Loucy (cell line): ENCODE results near the gene GTF2IRD1.
"Not testable (repeated sequence)": the region's sequence is repeated elsewhere in the genome, so short reads cannot be mapped to it uniquely, and the experiment has no call there.

Experiments used
- H2AFZ ChIP-seq: fragments of 200-600 bp; sonication (generic); 2 replicates; pipeline ENCODE4 v1.6.0; 2016; ENCODE audit warnings: antibody characterized with exemption, mild to moderate bottlenecking, low read length, moderate library complexity
- H3F3A ChIP-seq: fragments of 200-600 bp; 2 replicates; pipeline ENCODE4 v1.6.0; 2016; ENCODE audit warnings: antibody characterized with exemption, low read depth, mild to moderate bottlenecking
- H3K27me3 ChIP-seq: fragments of 200-600 bp; sonication (generic); 2 replicates; pipeline ENCODE4 v1.6.1; 2014; ENCODE audit warnings: low read length, mild to moderate bottlenecking; ENCODE audit not compliant: insufficient read depth, poor library complexity, severe bottlenecking
- H3K36me3 ChIP-seq: fragments of 200-600 bp; sonication (generic); 2 replicates; pipeline ENCODE4 v1.6.1; 2016; ENCODE audit warnings: low read length; ENCODE audit not compliant: insufficient read depth
- H3K4me1 ChIP-seq: fragments of 200-600 bp; sonication (generic); 2 replicates; pipeline ENCODE4 v1.5.1; 2014; ENCODE audit warnings: low read length, mild to moderate bottlenecking; ENCODE audit not compliant: insufficient read depth, poor library complexity, severe bottlenecking
- H3K4me2 ChIP-seq: fragments of 200-600 bp; sonication (generic); 2 replicates; pipeline ENCODE4 v1.6.0; 2014; ENCODE audit warnings: antibody characterized with exemption, low read length, low read depth, mild to moderate bottlenecking; ENCODE audit not compliant: poor library complexity, severe bottlenecking
- H3K4me3 ChIP-seq: fragments of 200-600 bp; sonication (generic); 2 replicates; pipeline ENCODE4 v1.5.1; 2014; ENCODE audit warnings: low read length, mild to moderate bottlenecking, mixed read lengths; ENCODE audit not compliant: poor library complexity, severe bottlenecking
- H3K79me2 ChIP-seq: fragments of 200-600 bp; sonication (generic); 2 replicates; pipeline ENCODE4 v1.6.1; 2014; ENCODE audit warnings: low read length; ENCODE audit not compliant: insufficient read depth
- H3K9ac ChIP-seq: fragments of 200-600 bp; sonication (generic); 2 replicates; pipeline ENCODE4 v1.6.0; 2014; ENCODE audit warnings: mild to moderate bottlenecking, low read depth, low read length, moderate library complexity; ENCODE audit not compliant: poor library complexity, severe bottlenecking
- H3K9me2 ChIP-seq: fragments of 200-600 bp; sonication (generic); replicated peaks from 2 replicates; pipeline ENCODE4 v1.6.1; 2016; ENCODE audit warnings: low read depth, low read length, mixed read lengths
- H3K9me3 ChIP-seq: fragments of 200-600 bp; sonication (generic); 2 replicates; pipeline ENCODE4 v1.6.1; 2014; ENCODE audit warnings: mild to moderate bottlenecking, antibody characterized with exemption, low read length, low read depth; ENCODE audit not compliant: insufficient read depth
- H4K20me1 ChIP-seq: fragments of 200-600 bp; sonication (generic); 2 replicates; pipeline ENCODE4 v1.6.0; 2014; ENCODE audit warnings: antibody characterized with exemption, low read length, mild to moderate bottlenecking; ENCODE audit not compliant: insufficient read depth, poor library complexity, severe bottlenecking
- CTCF ChIP-seq: fragments of 200-600 bp; sonication (generic); conservative IDR thresholded peaks from 2 replicates; pipeline ENCODE4 v1.5.1; 2014; ENCODE audit warnings: mild to moderate bottlenecking, antibody characterized with exemption, low read length
- EZH2phosphoT487 ChIP-seq: fragments of 200-600 bp; IDR thresholded peaks from 2 replicates; pipeline ENCODE4 v1.6.1; 2018; ENCODE audit warnings: antibody characterized with exemption, mild to moderate bottlenecking, moderate library complexity, borderline replicate concordance

Gene GTF2IRD1

GRCh38 chr7:74409571-74409970 is 44.1 kb upstream of the GTF2IRD1 start:
- Histone ChIP-seq H3K9me2 (no peaks in the 10 kb centered on the region), H3K9ac (no peak overlapping the region), H3K36me3 (no peaks in the 10 kb centered on the region; the same call in 1 of the 2 replicates), H2AFZ (no peak overlapping the region), H4K20me1 (no peaks in the 10 kb centered on the region), H3K4me3 (no peak overlapping the region), H3K9me3 (no peaks in the 10 kb centered on the region), H3K27me3 (no peaks in the 10 kb centered on the region), H3K4me2 (no peak overlapping the region), H3K4me1 (no peaks in the 10 kb centered on the region), H3F3A (no peaks in the 10 kb centered on the region), H3K79me2 (no peaks in the 10 kb centered on the region)
- no peak for TF ChIP-seq EZH2phosphoT487
- no peak for TF ChIP-seq CTCF

- TF ChIP-seq EZH2phosphoT487 (no peak), CTCF (no peak)
- no peaks in the 10 kb centered on the region for H3K9me2 ChIP-seq
- no peaks in the 10 kb centered on the region for H3F3A ChIP-seq
- no peak overlapping the region for H3K9ac ChIP-seq
- H3K27me3 ChIP-seq, result no peaks in the 10 kb centered on the region
- H2AFZ ChIP-seq, result no peak overlapping the region
- H3K4me2 ChIP-seq, result no peak overlapping the region
- no peaks in the 10 kb centered on the region for H3K36me3 ChIP-seq
- no peaks in the 10 kb centered on the region for H3K9me3 ChIP-seq
- no peak overlapping the region for H3K4me3 ChIP-seq
- no peaks in the 10 kb centered on the region for H3K4me1 ChIP-seq
- no peaks in the 10 kb centered on the region for H3K79me2 ChIP-seq
- H4K20me1 ChIP-seq, result no peaks in the 10 kb centered on the region
Measured at GRCh38 chr7:74410772-74411171, 42.9 kb upstream of the GTF2IRD1 start.

GRCh38 chr7:74411571-74411970 is 42.1 kb upstream of the GTF2IRD1 start:
- not testable (repeated sequence) for H3K9ac ChIP-seq, H3K4me3 ChIP-seq, H3F3A ChIP-seq, H3K9me2 ChIP-seq, H3K36me3 ChIP-seq, H4K20me1 ChIP-seq, H2AFZ ChIP-seq, H3K27me3 ChIP-seq, H3K79me2 ChIP-seq, H3K4me1 ChIP-seq, H3K9me3 ChIP-seq, H3K4me2 ChIP-seq

DNA sequence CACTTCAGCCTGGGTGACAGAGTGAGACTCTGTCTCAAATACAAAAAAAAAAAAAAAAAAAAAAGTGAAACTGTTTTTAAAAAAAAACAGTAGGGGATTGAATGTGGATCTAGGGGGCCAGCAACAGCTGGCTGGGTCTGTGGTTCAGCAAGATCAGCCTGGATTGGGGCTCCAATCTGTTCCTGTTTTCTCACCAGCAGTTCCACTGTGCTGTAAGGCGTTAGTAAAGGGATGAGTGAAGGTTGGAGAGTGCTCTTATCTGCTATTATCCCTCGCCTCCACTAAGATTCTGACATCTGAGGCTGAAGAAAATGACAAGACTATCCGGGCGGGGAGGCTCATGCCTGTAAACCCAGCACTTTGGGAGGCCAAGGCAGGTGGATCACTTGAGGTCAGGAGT is 41.6 kb upstream of the GTF2IRD1 start:
- Histone ChIP-seq H3F3A (no peaks in the 10 kb centered on the region), H3K4me1 (no peaks in the 10 kb centered on the region), H3K9ac (no peak overlapping the region), H3K4me3 (no peak overlapping the region), H4K20me1 (no peaks in the 10 kb centered on the region), H3K79me2 (no peaks in the 10 kb centered on the region), H3K9me3 (no peaks in the 10 kb centered on the region), H3K4me2 (no peak overlapping the region), H3K36me3 (no peaks in the 10 kb centered on the region), H3K9me2 (no peaks in the 10 kb centered on the region), H3K27me3 (no peaks in the 10 kb centered on the region), H2AFZ (no peak overlapping the region)
- TF ChIP-seq CTCF, result no peak
- TF ChIP-seq EZH2phosphoT487, result no peak
